ENCODE results near the gene RASIP1.

RASIP1 gene

DNA sequence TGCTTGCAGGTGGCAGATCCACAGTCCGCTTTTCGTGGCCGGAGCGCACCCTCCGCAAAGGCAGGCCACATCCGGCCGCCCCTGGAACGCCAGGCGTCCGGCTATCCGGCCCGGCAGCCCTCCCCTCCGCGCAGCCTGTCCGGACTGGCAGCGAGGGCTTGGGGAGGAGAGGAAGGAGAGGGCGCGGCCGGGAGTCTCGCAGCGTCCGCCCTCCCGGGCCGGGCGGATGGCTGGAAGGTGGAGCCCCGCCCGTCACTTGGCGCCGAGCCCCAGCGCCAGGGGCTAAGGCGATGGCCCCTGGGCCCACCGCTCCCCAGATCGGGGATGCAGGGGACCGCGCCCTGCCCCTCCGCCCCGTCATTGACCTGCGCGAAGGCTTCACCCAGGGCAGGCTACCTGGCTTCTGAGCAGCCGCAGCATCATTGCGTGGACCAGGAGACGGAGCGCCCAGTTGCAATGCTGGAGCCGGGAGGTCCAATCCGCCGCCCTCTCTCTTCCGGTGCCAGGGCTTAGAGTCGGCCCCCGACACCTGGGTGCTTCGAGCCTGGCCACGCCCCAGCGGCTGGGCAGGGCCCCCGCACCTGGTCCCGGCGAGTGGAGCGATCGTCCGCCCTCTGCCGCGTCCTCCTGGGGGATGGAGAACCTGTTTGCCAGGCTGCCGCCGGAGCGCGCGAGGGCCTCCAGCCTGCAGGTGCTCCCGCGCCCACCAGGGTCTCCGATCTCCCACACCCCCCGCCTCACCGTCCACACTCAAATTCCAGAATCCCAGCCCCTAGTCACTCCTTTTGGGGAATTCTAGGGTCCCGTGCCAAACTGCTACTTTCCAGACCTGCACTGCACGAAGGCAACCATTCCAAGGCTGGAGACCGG is 12.3 kb upstream of the RASIP1 start, which contains the start of gene FUT1 (continued):
- TF ChIP-seq PATZ1 (tag by site-specific recombination; IDR thresholded peaks at IDR 0.05), result peak; percentile 93
- TF ChIP-seq ZNF324 (tag by site-specific recombination; IDR thresholded peaks at IDR 0.05), result peak; percentile 87
- TF ChIP-seq GLIS1 (tag by site-specific recombination; IDR thresholded peaks at IDR 0.05), result peak; percentile 73
- no peak for TF ChIP-seq ZNF112 (tag by site-specific recombination; IDR thresholded peaks at IDR 0.05)
- TF ChIP-seq ZXDB (tag by site-specific recombination; IDR thresholded peaks at IDR 0.05), result peak; percentile 93
- TF ChIP-seq ZNF214 (tag by site-specific recombination; IDR thresholded peaks at IDR 0.05; ENCODE audit: borderline replicate concordance), result no peak
- TF ChIP-seq ZNF501 (tag by site-specific recombination; IDR thresholded peaks at IDR 0.05), result peak; percentile 68; the same call in 1 of the 2 replicates
- 0 out of 2 replicates have a peak, but pooled peaks have one; percentile 6 for TF ChIP-seq IKZF3 (tag by site-specific recombination; IDR thresholded peaks at IDR 0.05)
- no peak for TF ChIP-seq TCF7L2 (IDR thresholded peaks at IDR 0.05; ENCODE audit: borderline replicate concordance, low read depth, low read length)
- TF ChIP-seq ZNF354C (tag by site-specific recombination; IDR thresholded peaks at IDR 0.05; ENCODE audit: borderline replicate concordance, low read depth), result no peak
- TF ChIP-seq ZSCAN30 (tag by site-specific recombination; IDR thresholded peaks at IDR 0.05), result 0 out of 2 replicates have a peak, but pooled peaks have one; percentile 26
- TF ChIP-seq REPIN1 (tag by site-specific recombination; IDR thresholded peaks at IDR 0.05; ENCODE audit: low read depth), result peak; percentile 47; the same call in 1 of the 2 replicates
- no peak for TF ChIP-seq ZNF140 (tag by site-specific recombination; IDR thresholded peaks at IDR 0.05)
- peak; percentile 31; the same call in 1 of the 2 replicates for TF ChIP-seq ZNF843 (tag by site-specific recombination; IDR thresholded peaks at IDR 0.05)
- TF ChIP-seq SP3 (tag by site-specific recombination; IDR thresholded peaks at IDR 0.05), result peak; percentile 96
- TF ChIP-seq, protein P1, sequence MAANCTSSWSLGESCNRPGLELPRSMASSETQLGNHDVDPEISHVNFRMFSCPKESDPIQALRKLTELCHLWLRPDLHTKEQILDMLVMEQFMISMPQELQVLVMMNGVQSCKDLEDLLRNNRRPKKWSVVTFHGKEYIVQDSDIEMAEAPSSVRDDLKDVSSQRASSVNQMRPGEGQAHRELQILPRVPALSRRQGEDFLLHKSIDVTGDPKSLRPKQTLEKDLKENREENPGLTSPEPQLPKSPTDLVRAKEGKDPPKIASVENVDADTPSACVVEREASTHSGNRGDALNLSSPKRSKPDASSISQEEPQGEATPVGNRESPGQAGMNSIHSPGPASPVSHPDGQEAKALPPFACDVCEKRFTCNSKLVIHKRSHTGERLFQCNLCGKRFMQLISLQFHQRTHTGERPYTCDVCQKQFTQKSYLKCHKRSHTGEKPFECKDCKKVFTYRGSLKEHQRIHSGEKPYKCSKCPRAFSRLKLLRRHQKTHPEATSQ (tag by site-specific recombination; IDR thresholded peaks at IDR 0.05), result 0 out of 2 replicates have a peak, but pooled peaks have one; percentile 35
- 0 out of 2 replicates have a peak, but pooled peaks have one; percentile 23 for TF ChIP-seq BCL11A (tag by site-specific recombination; IDR thresholded peaks at IDR 0.05; ENCODE audit: low read depth)
- no peak for TF ChIP-seq ZBTB1 (tag by site-specific recombination; IDR thresholded peaks at IDR 0.05)
- TF ChIP-seq SP2 (tag by site-specific recombination; IDR thresholded peaks at IDR 0.05), result peak; percentile 68
- TF ChIP-seq ZNF274 (IDR thresholded peaks at IDR 0.05; ENCODE audit: low read length), result no peak
- no peak for TF ChIP-seq ZNF274 (tag by site-specific recombination; IDR thresholded peaks at IDR 0.05; ENCODE audit: borderline replicate concordance)
- TF ChIP-seq CTCF (tag by site-specific recombination; IDR thresholded peaks at IDR 0.05), result peak; percentile 66
- no peak for TF ChIP-seq ZNF514 (tag by site-specific recombination; IDR thresholded peaks at IDR 0.05)
- 0 out of 2 replicates have a peak, but pooled peaks have one; percentile 17 for TF ChIP-seq ZBTB7A (tag by site-specific recombination; IDR thresholded peaks at IDR 0.05; ENCODE audit: low read depth)
- TF ChIP-seq FEZF1 (tag by site-specific recombination; IDR thresholded peaks at IDR 0.05), result peak; percentile 21; the same call in 1 of the 2 replicates
- TF ChIP-seq MYNN (tag by site-specific recombination; IDR thresholded peaks at IDR 0.05; ENCODE audit: borderline replicate concordance), result no peak
- peak; percentile 70 for TF ChIP-seq KLF9 (tag by site-specific recombination; IDR thresholded peaks at IDR 0.05; ENCODE audit: low read depth)
- no peak for TF ChIP-seq ZNF510 (tag by site-specific recombination; IDR thresholded peaks at IDR 0.05; ENCODE audit: insufficient replicate concordance)
- peak; percentile 47; the same call in 1 of the 2 replicates for TF ChIP-seq ZNF660 (tag by site-specific recombination; IDR thresholded peaks at IDR 0.05)
- TF ChIP-seq PRDM4 (tag by site-specific recombination; IDR thresholded peaks at IDR 0.05), result peak; percentile 28; the same call in 1 of the 2 replicates
- peak; percentile 85 for TF ChIP-seq ZFP37 (tag by site-specific recombination; IDR thresholded peaks at IDR 0.05)
- TF ChIP-seq ZNF366 (tag by site-specific recombination; conservative IDR thresholded peaks at IDR 0.05), result peak; percentile 76
- TF ChIP-seq ZNF530 (tag by site-specific recombination; IDR thresholded peaks at IDR 0.05; ENCODE audit: low read depth), result no peak
